H9 (cell line): ENCODE measurements around the gene PIRT. TPM values are rescaled to one million over a fixed set of nuclear protein-coding genes. Genes with fewer than 3 reads are reported as not detected.

Experiments used
- DNase-seq: peaks from one replicate; pipeline ENCODE4 v3.0.0-alpha.2; 2017
- H2AFZ ChIP-seq: one replicate; pipeline ENCODE4 v1.6.1; 2013; ENCODE audit warnings: mild to moderate bottlenecking, low read length, control low read depth, moderate library complexity
- H2AK5ac ChIP-seq: 2 replicates; pipeline ENCODE4 v1.6.1; 2013; ENCODE audit warnings: low read length, control low read depth, mixed read lengths; ENCODE audit not compliant: insufficient read length
- H2BK120ac ChIP-seq: one replicate; pipeline ENCODE4 v1.6.1; 2013; ENCODE audit warnings: low read depth, mild to moderate bottlenecking, low read length, control low read depth, inconsistent platforms; ENCODE audit not compliant: poor library complexity, severe bottlenecking
- H2BK12ac ChIP-seq: 2 replicates; pipeline ENCODE4 v1.6.1; 2013; ENCODE audit warnings: low read length, control low read depth, mixed read lengths, low read depth; ENCODE audit not compliant: insufficient read length
- H2BK15ac ChIP-seq: 2 replicates; pipeline ENCODE4 v1.6.1; 2013; ENCODE audit warnings: low read depth, low read length, control low read depth
- H2BK20ac ChIP-seq: one replicate; pipeline ENCODE4 v1.6.1; 2013; ENCODE audit warnings: low read depth, mild to moderate bottlenecking, low read length, control low read depth, inconsistent platforms; ENCODE audit not compliant: poor library complexity, severe bottlenecking
- H2BK5ac ChIP-seq: 2 replicates; pipeline ENCODE4 v1.6.1; 2013; ENCODE audit warnings: low read length, control low read depth, mixed read lengths; ENCODE audit not compliant: insufficient read length
- H3K14ac ChIP-seq: 2 replicates; pipeline ENCODE4 v1.6.1; 2013; ENCODE audit warnings: low read length, control low read depth; ENCODE audit not compliant: insufficient read depth
- H3K18ac ChIP-seq: 2 replicates; pipeline ENCODE4 v1.6.1; 2013; ENCODE audit warnings: low read depth, mild to moderate bottlenecking, mixed read lengths, low read length, control low read depth; ENCODE audit not compliant: insufficient read length
- H3K23ac ChIP-seq: 2 replicates; pipeline ENCODE4 v1.6.1; 2013; ENCODE audit warnings: low read length, control low read depth, mixed read lengths, low read depth; ENCODE audit not compliant: insufficient read length
- H3K23me2 ChIP-seq: 2 replicates; pipeline ENCODE4 v1.6.1; 2013; ENCODE audit warnings: low read depth, mild to moderate bottlenecking, mixed read lengths, low read length, control low read depth; ENCODE audit not compliant: insufficient read length, poor library complexity, severe bottlenecking
- H3K27ac ChIP-seq: 2 replicates; pipeline ENCODE4 v1.5.1; 2013; ENCODE audit warnings: low read length, control low read depth, mixed read lengths, low read depth; ENCODE audit not compliant: insufficient read length
- H3K27me3 ChIP-seq: 2 replicates; pipeline ENCODE4 v1.6.1; 2013; ENCODE audit warnings: low read length, control low read depth, inconsistent platforms; ENCODE audit not compliant: insufficient read depth
- H3K4ac ChIP-seq: 2 replicates; pipeline ENCODE4 v1.6.1; 2013; ENCODE audit warnings: low read depth, mild to moderate bottlenecking, control low read depth, inconsistent platforms, low read length, moderate library complexity
- H3K4me1 ChIP-seq: 2 replicates; pipeline ENCODE4 v1.6.1; 2013; ENCODE audit warnings: low read length, control low read depth, inconsistent platforms; ENCODE audit not compliant: insufficient read depth
- H3K4me2 ChIP-seq: 2 replicates; pipeline ENCODE4 v1.6.1; 2013; ENCODE audit warnings: low read length, control low read depth, mixed read lengths; ENCODE audit not compliant: insufficient read length, insufficient read depth
- H3K56ac ChIP-seq: 2 replicates; pipeline ENCODE4 v1.6.1; 2013; ENCODE audit warnings: low read depth, mild to moderate bottlenecking, mixed read lengths, low read length, control low read depth; ENCODE audit not compliant: insufficient read length
- H3K79me1 ChIP-seq: 2 replicates; pipeline ENCODE4 v1.6.1; 2013; ENCODE audit warnings: low read depth, mild to moderate bottlenecking, moderate library complexity, low read length, control low read depth, inconsistent platforms; ENCODE audit not compliant: insufficient read depth, poor library complexity, severe bottlenecking
- H3K79me2 ChIP-seq: 2 replicates; pipeline ENCODE4 v1.6.1; 2013; ENCODE audit warnings: low read length, control low read depth, inconsistent platforms; ENCODE audit not compliant: insufficient read depth
- H3K9ac ChIP-seq: 2 replicates; pipeline ENCODE4 v1.6.1; 2013; ENCODE audit warnings: low read length, control low read depth, mixed read lengths; ENCODE audit not compliant: insufficient read length; ENCODE audit errors: extremely low read depth
- H3K9me3 ChIP-seq: one replicate; pipeline ENCODE4 v1.6.1; 2013; ENCODE audit warnings: low read depth, low read length, inconsistent platforms; ENCODE audit not compliant: control insufficient read depth
- H3T11ph ChIP-seq: one replicate; pipeline ENCODE4 v1.6.1; 2013; ENCODE audit warnings: mild to moderate bottlenecking, low read length, control low read depth, inconsistent platforms
- H4K20me1 ChIP-seq: one replicate; pipeline ENCODE4 v1.6.1; 2013; ENCODE audit not compliant: control insufficient read depth, insufficient read length, insufficient read depth
- H4K5ac ChIP-seq: 2 replicates; pipeline ENCODE4 v1.6.1; 2013; ENCODE audit warnings: low read depth, mild to moderate bottlenecking, mixed read lengths, low read length, control low read depth; ENCODE audit not compliant: insufficient read length
- H4K8ac ChIP-seq: replicated peaks from 2 replicates; pipeline ENCODE4 v1.6.1; 2013; ENCODE audit warnings: low read length, control low read depth, mixed read lengths, low read depth; ENCODE audit not compliant: insufficient read length
- H4K91ac ChIP-seq: 2 replicates; pipeline ENCODE4 v1.6.1; 2013; ENCODE audit warnings: low read depth, mild to moderate bottlenecking, moderate library complexity, mixed read lengths, low read length, control low read depth; ENCODE audit not compliant: insufficient read length
- H3K27ac Mint-ChIP-seq, 3 experiments: 2 replicates in 2 of 3; 3 replicates in 1 of 3; pipeline ENCODE4 v1.8.0; 2020 to 2021; ENCODE audit warnings: mixed read lengths in 3 of 3, mild to moderate bottlenecking in 1 of 3, moderate library complexity in 1 of 3
- H3K27me3 Mint-ChIP-seq: 2 replicates; pipeline ENCODE4 v1.8.0; 2021; ENCODE audit warnings: low read depth, mild to moderate bottlenecking, moderate library complexity, mixed read lengths
- H3K36me3 Mint-ChIP-seq, 3 experiments: 2 replicates in 2 of 3; 3 replicates in 1 of 3; pipeline ENCODE4 v1.8.0; 2020 to 2021; ENCODE audit warnings: low read depth in 3 of 3, mixed read lengths in 3 of 3; ENCODE audit not compliant: insufficient read depth in 1 of 3
- H3K4me1 Mint-ChIP-seq, 2 experiments: 2 replicates each; pipeline ENCODE4 v1.8.0; 2020; ENCODE audit warnings: mixed read lengths in 2 of 2
- H3K4me3 Mint-ChIP-seq, 2 experiments: 2 replicates in 1 of 2; 3 replicates in 1 of 2; pipeline ENCODE4 v1.8.0; 2020 to 2021; ENCODE audit warnings: mild to moderate bottlenecking in 2 of 2, mixed read lengths in 2 of 2, moderate library complexity in 1 of 2
- H3K9me3 Mint-ChIP-seq, 2 experiments: 2 replicates in 1 of 2; 3 replicates in 1 of 2; pipeline ENCODE4 v1.8.0; 2020; ENCODE audit warnings: mild to moderate bottlenecking in 2 of 2, mixed read lengths in 2 of 2, moderate library complexity in 1 of 2
- CTCF ChIP-seq: fragments of 200-600 bp; sonication (generic); conservative IDR thresholded peaks from 3 replicates; pipeline ENCODE4 v1.8.0; 2021; ENCODE audit warnings: antibody characterized with exemption, mild to moderate bottlenecking
- WGBS: extraction: QIAGEN DNeasy Blood & Tissue Kit; methylation state at CpG from one replicate; pipeline ENCODE4 v1.1.7; 2013; ENCODE audit warnings: missing lambda C conversion rate, low lambda C conversion rate, mixed read lengths; ENCODE audit not compliant: insufficient read length; ENCODE audit errors: extremely low coverage; 5-methylcytosine and 5-hydroxymethylcytosine counted together
- total RNA-seq: library from RNA; stranded (reverse); gene quantifications from 2 replicates; pipeline ENCODE4 v1.2.1, GENCODE V29; 2021

PIRT gene
- total RNA-seq, 1 experiment from 2014 or later: not detected

GRCh38 chr17:10775058-10775457, 62.8 kb downstream of the PIRT start:
- no peak overlapping the region for H2BK5ac ChIP-seq
- DNase-seq: no peak
- H3K27me3 Mint-ChIP-seq: no peaks in the 10 kb centered on the region
- H2BK120ac ChIP-seq: no peak overlapping the region
- no peak overlapping the region for H3K18ac ChIP-seq
- H2AK5ac ChIP-seq: no peak overlapping the region
- H3K4ac ChIP-seq: no peak overlapping the region
- H3K4me1 ChIP-seq: no peaks in the 10 kb centered on the region
- no peak overlapping the region for H3K56ac ChIP-seq
- H3T11ph ChIP-seq: no peak overlapping the region
- H2BK15ac ChIP-seq: no peak overlapping the region
- WGBS: no CpG with 5 or more reads among the region's 4 CpGs
- H3K23ac ChIP-seq: no peak overlapping the region
- no peaks in the 10 kb centered on the region for H4K20me1 ChIP-seq
- no peak overlapping the region for H3K4me3 Mint-ChIP-seq
- TF ChIP-seq CTCF: no peak
- H4K5ac ChIP-seq: no peak overlapping the region
- no peaks in the 10 kb centered on the region for H3K9me3 ChIP-seq
- H3K79me1 ChIP-seq: no peaks in the 10 kb centered on the region
- no peak overlapping the region for H2BK12ac ChIP-seq
- H3K9me3 Mint-ChIP-seq: peaks cover 8 to 16% of the 10 kb centered on the region in 2 experiments
- peaks cover 4 to 13% (median 8%) of the 10 kb centered on the region in 3 experiments for H3K36me3 Mint-ChIP-seq
- H3K27ac Mint-ChIP-seq: peak overlapping the region in 1 of 3 experiments; percentile 46; a peak in 2 of 7 replicates
- peaks cover 4 to 10% of the 10 kb centered on the region in 2 experiments; a peak in 3 of 4 replicates for H3K4me1 Mint-ChIP-seq
- H3K23me2 ChIP-seq: no peaks in the 10 kb centered on the region
- no peak overlapping the region for H3K27ac ChIP-seq
- H4K91ac ChIP-seq: no peak overlapping the region
- no peak overlapping the region for H3K14ac ChIP-seq
- no peak overlapping the region for H4K8ac ChIP-seq
- no peak overlapping the region for H3K4me2 ChIP-seq
- H3K27me3 ChIP-seq: no peaks in the 10 kb centered on the region
- no peaks in the 10 kb centered on the region for H3K79me2 ChIP-seq
- no peak overlapping the region for H2BK20ac ChIP-seq
- no peak overlapping the region for H3K9ac ChIP-seq
- no peak overlapping the region for H2AFZ ChIP-seq
